GM12801 (cell line): ENCODE results near the gene PARP8.

Experiments
- TF ChIP-seq, protein P1 (sequence below): IDR thresholded peaks from one replicate; pipeline ENCODE4 v1.5.1; 2011; ENCODE audit warnings: control low read depth; ENCODE audit not compliant: insufficient read length; ENCODE audit errors: extremely low read depth

The PARP8 gene

DNA sequence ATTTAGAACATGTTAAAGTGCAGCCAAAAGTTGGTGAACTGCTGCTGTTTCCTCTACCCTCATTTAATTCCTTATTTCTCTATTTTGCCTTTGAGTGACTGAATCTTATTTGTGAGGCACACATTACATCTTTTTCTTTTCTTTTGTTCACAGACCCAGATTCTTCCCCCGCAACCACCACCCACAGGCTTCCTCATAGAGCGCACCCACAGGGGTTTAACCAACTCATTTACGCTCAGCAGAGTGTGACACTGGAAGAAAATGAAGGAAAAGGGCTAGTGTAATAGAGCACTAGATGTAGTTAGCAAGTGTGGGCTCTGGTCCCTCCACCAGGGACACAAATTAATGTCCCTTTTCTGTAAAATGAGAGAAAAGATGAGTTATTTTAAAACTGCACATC lies 200.7 kb downstream of the PARP8 start:
- TF ChIP-seq, protein P1, sequence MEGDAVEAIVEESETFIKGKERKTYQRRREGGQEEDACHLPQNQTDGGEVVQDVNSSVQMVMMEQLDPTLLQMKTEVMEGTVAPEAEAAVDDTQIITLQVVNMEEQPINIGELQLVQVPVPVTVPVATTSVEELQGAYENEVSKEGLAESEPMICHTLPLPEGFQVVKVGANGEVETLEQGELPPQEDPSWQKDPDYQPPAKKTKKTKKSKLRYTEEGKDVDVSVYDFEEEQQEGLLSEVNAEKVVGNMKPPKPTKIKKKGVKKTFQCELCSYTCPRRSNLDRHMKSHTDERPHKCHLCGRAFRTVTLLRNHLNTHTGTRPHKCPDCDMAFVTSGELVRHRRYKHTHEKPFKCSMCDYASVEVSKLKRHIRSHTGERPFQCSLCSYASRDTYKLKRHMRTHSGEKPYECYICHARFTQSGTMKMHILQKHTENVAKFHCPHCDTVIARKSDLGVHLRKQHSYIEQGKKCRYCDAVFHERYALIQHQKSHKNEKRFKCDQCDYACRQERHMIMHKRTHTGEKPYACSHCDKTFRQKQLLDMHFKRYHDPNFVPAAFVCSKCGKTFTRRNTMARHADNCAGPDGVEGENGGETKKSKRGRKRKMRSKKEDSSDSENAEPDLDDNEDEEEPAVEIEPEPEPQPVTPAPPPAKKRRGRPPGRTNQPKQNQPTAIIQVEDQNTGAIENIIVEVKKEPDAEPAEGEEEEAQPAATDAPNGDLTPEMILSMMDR = no peak

DNA sequence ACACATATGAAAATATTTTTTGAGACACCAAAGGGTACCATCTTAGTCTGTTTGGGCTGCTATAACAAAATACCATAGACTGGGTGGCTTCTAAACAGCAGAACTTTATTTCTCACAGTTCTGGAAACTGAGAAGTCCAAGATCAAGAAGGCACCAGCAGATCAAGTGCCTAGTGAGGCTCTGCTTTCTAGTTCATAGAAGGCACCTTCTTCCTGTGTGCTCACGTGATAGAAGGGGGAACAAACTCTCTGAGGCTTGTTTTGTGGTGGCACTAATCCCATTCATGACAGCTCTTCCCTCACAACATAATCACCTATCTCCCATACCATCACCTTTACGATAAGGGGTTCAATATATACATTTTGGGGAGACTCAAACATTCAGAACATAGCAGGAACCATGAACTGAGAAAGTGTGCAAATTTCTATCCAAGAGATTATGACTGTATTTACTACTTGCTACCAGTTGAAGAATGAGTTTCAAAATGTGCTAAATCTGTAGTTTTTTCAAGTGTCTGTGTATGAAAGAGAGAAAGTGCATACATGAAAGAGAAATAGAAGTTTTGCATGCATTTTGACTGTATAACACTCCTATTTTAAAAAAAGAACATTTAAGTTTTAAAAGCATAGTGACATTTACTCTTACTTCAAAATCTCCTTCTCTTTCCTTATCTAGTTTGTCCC lies 207.3 kb downstream of the PARP8 start:
- TF ChIP-seq, protein P1 = no peak

DNA sequence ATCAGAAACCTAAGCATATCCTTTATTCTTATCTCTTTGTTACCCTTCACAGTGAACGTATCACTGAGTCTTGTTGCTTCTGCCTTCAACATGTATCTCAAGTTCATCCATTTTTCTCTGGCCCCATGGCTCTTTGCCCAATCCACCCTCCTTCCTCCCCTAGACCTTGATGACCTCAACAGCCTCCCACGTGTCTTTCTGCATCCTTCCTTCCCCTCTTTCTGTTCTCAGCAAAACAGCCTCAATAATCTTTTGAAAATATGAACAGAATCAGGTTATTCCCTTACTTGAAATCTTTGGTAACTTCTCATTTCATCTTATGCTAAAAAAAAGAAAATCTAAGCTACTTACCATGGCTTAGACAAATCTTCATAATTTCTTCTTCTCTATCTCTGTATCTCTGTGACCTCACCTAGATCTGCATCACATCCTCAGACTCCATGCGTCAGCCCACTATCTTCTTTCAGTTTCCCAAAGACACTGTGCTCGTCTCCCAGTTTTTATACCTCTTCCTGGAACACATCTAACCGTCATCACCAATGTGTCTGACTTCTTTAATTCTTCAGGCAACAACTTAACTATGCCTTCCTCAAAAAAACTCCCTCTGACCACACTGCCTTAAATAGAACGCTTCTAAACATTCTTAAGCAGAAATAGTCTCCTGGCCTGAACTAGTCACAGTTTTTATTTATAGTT lies 208.0 kb downstream of the PARP8 start:
- TF ChIP-seq, protein P1 = no peak

DNA sequence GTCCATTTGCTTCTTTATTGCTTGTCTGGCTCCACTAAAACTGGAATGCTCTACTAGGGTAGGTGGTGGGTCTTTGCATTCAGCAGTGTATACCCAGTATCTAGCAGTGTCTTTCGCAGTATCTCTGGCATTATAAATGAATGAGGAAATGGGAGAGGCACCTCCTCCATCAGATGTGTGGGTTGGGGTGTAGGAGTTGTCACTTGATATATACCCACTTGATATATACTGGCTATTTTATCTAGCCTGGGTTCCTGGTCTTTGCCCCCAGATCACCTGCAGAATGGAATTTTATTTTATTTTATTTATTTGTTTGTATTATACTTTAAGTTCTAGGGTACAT lies 208.5 kb downstream of the PARP8 start:
- TF ChIP-seq, protein P1 = no peak

DNA sequence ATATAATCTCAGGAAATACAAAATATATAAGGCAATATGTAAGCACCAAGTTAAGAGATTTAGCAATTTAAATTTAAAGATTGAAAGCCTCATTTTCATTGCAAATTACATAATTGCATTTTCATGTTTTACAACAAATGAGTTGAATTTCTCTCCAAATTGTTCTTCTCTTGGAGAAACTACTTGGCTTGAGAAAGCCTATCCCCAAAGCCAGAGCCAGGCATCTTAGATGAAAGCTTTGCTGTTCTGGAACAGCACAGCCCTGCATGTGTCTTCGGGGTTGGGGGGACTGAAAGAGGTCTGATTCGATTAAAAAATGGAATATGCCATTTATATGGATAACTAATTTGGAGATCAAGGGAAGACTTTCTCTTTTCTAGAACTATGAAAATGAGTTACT lies 212.0 kb downstream of the PARP8 start:
- TF ChIP-seq, protein P1 = no peak

DNA sequence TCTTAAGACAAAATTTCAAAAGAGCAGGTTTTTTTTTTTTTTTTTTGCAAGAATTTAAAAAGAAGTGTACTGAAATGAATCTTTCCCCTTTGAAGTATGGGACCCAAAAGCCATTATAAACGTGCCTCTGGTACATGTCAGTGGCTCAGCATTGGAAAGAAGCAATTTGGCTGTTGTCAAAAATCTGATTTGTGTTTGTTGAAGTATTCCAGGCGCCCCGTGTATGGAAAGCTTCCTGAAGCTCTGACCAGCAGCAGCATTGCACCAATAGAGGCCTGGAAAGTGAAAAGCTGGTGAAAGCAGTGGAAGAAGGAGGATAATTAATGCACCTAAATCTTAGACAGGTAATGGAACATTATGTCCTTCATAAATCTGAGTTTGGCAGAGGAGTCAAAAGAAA lies 215.0 kb downstream of the PARP8 start:
- TF ChIP-seq, protein P1 = no peak

DNA sequence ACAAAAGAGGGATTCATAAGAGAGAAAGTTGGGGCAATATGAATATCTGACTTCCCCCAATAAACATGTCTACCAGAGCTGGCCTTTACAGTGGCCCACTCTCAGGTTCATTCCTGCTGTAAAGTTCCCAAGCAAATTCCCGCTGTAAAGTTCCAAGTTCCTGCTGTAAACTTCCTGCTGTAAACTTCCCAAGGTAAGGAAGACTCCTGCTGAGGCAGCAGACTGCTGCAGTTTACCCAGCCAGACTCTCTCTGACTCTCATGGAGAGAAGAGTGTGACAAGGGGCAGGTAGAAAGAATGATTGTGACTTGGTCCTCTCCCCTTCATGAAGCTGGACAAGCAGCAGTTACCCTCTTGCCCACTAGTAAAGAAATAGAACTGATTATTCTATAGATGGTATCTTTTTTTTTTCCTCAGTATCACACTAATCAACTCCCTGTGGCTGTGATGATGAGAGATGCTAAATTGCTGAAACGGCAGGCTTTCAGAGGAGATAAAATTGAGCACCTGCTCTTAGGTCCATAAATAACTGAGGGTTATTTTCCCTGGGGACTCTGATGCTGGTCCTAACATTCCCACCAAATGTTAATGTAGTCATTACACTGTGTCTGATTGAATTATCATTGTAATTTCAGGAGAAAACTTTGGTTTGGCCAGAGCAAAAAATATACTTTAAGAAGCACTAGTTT lies 220.4 kb downstream of the PARP8 start:
- TF ChIP-seq, protein P1 = no peak
